GM23338 (cell line): Measurements from ENCODE around the gene GATAD2A. TPM values are rescaled to one million over a fixed set of nuclear protein-coding genes. Genes with fewer than 3 reads are reported as not detected.

ENCODE experiments used
- ATAC-seq: fragments of 200-7000 bp; cut with Tn5 transposase; 3 replicates; pipeline ENCODE4 v1.9.1; 2020
- DNase-seq: peaks from one replicate; pipeline ENCODE4 v3.0.0-alpha.2; 2015; ENCODE audit warnings: low spot score
- H2AFZ ChIP-seq: fragments of 200-600 bp; sonication (generic); 2 replicates; pipeline ENCODE4 v1.8.0; 2016; ENCODE audit warnings: antibody characterized with exemption, mild to moderate bottlenecking, moderate library complexity
- H3F3A ChIP-seq: fragments of 200-600 bp; sonication (generic); replicated peaks from 2 replicates; pipeline ENCODE4 v1.8.0; 2017; ENCODE audit warnings: antibody characterized with exemption, mixed run types, low read depth
- H3K27ac ChIP-seq: fragments of 200-600 bp; sonication (generic); 2 replicates; pipeline ENCODE4 v1.6.1; 2016; ENCODE audit warnings: low read depth
- H3K27me3 ChIP-seq: fragments of 200-600 bp; sonication (generic); 2 replicates; pipeline ENCODE4 v1.8.0; 2016; ENCODE audit warnings: mild to moderate bottlenecking, mixed run types, moderate library complexity; ENCODE audit not compliant: insufficient read depth
- H3K36me3 ChIP-seq: fragments of 200-600 bp; sonication (generic); 2 replicates; pipeline ENCODE4 v1.8.0; 2016; ENCODE audit warnings: mild to moderate bottlenecking; ENCODE audit not compliant: insufficient read depth
- H3K4me1 ChIP-seq: fragments of 200-600 bp; sonication (generic); 2 replicates; pipeline ENCODE4 v1.8.0; 2016; ENCODE audit warnings: mild to moderate bottlenecking, moderate library complexity; ENCODE audit not compliant: insufficient read depth
- H3K4me2 ChIP-seq: fragments of 200-600 bp; sonication (generic); 2 replicates; pipeline ENCODE4 v1.7.1; 2017; ENCODE audit warnings: mixed run types
- H3K4me3 ChIP-seq: fragments of 200-600 bp; sonication (generic); 2 replicates; pipeline ENCODE4 v1.6.1; 2016; ENCODE audit warnings: mixed run types
- H3K79me2 ChIP-seq: fragments of 200-600 bp; sonication (generic); replicated peaks from 2 replicates; pipeline ENCODE4 v1.8.0; 2017; ENCODE audit warnings: mild to moderate bottlenecking; ENCODE audit not compliant: insufficient read depth
- H3K9me2 ChIP-seq: fragments of 200-600 bp; sonication (generic); 2 replicates; pipeline ENCODE4 v1.8.0; 2017; ENCODE audit not compliant: insufficient read depth
- H4K20me1 ChIP-seq: fragments of 200-600 bp; sonication (generic); replicated peaks from 2 replicates; pipeline ENCODE4 v1.8.0; 2017; ENCODE audit warnings: mild to moderate bottlenecking; ENCODE audit not compliant: insufficient read depth
- H3K27ac Mint-ChIP-seq: 2 replicates; pipeline ENCODE4 v1.8.0; 2020; ENCODE audit warnings: inconsistent platforms, mild to moderate bottlenecking, moderate library complexity, mixed read lengths
- H3K27me3 Mint-ChIP-seq: 3 replicates; pipeline ENCODE4 v1.8.0; 2022; ENCODE audit warnings: low read depth, mild to moderate bottlenecking, moderate library complexity, mixed read lengths, inconsistent platforms; ENCODE audit not compliant: insufficient read depth, poor library complexity
- H3K36me3 Mint-ChIP-seq: 3 replicates; pipeline ENCODE4 v1.8.0; 2021; ENCODE audit warnings: low read depth, mild to moderate bottlenecking, inconsistent platforms, moderate library complexity, mixed read lengths
- H3K4me1 Mint-ChIP-seq: 3 replicates; pipeline ENCODE4 v1.8.0; 2020; ENCODE audit warnings: mild to moderate bottlenecking, inconsistent platforms, mixed read lengths
- H3K4me3 Mint-ChIP-seq: 3 replicates; pipeline ENCODE4 v1.8.0; 2021; ENCODE audit warnings: moderate library complexity, mild to moderate bottlenecking, inconsistent platforms, mixed read lengths
- H3K9me3 Mint-ChIP-seq: 3 replicates; pipeline ENCODE4 v1.8.0; 2020; ENCODE audit warnings: moderate library complexity, mild to moderate bottlenecking, inconsistent platforms, mixed read lengths
- CTCF ChIP-seq, 2 experiments: fragments of 200-600 bp in 1 of 2; sonication (generic) in 1 of 2; conservative IDR thresholded peaks; 2 replicates each; pipeline versions ENCODE4 v1.5.1 to v1.6.1; 2016 to 2017; ENCODE audit warnings: antibody characterized with exemption in 2 of 2, low read depth in 2 of 2, mild to moderate bottlenecking in 2 of 2, moderate library complexity in 1 of 2
- EZH2 ChIP-seq: fragments of 200-600 bp; sonication (generic); IDR thresholded peaks from one replicate; pipeline ENCODE4 v1.8.0; 2017; ENCODE audit warnings: antibody characterized with exemption, mild to moderate bottlenecking, low read depth; ENCODE audit not compliant: unreplicated experiment
- NANOG ChIP-seq: IDR thresholded peaks from 2 replicates; pipeline ENCODE4 v1.6.1; 2016; ENCODE audit warnings: antibody characterized with exemption, borderline replicate concordance
- POLR2AphosphoS5 ChIP-seq: IDR thresholded peaks from 2 replicates; pipeline ENCODE4 v1.6.1; 2016; ENCODE audit warnings: antibody characterized with exemption, low read depth
- REST ChIP-seq: IDR thresholded peaks from one replicate; pipeline ENCODE4 v1.6.1; 2018; ENCODE audit warnings: antibody characterized with exemption; ENCODE audit not compliant: unreplicated experiment
- ZNF331 ChIP-seq: fragments of 250-450 bp; sonication (Bioruptor Pico); IDR thresholded peaks from 2 replicates; pipeline ENCODE4 v1.5.0; 2020; ENCODE audit warnings: low read depth, mild to moderate bottlenecking, moderate library complexity
- ZNF462 ChIP-seq: fragments of 250-450 bp; sonication (Bioruptor Pico); IDR thresholded peaks from 2 replicates; pipeline ENCODE4 v1.5.0; 2020; ENCODE audit warnings: mild to moderate bottlenecking, moderate library complexity
- polyA plus RNA-seq: library from polyadenylated mRNA; unstranded; fragments of >200 nt; fragmentation: Nextera tagmentation; extraction: Ambion mirVana; gene quantifications from 2 replicates; pipeline ENCODE4 v1.2.1, GENCODE V29; 2016
- total RNA-seq: library from RNA; depleted of rRNA; stranded (reverse); fragments of >200 nt; shearing (Covaris generic); gene quantifications from 2 replicates; pipeline ENCODE4 v1.2.3, GENCODE V29; 2014

Gene GATAD2A
- total and polyA plus RNA-seq, 2 experiments from 2014 or later = 40.0 to 151 TPM

GRCh38 chr19:19485161-19485997 is 79.9 kb downstream of the GATAD2A start (continued):
- TF ChIP-seq CTCF (conservative IDR thresholded peaks at IDR 0.05; ENCODE audit: low read depth in 2 of 2) (no peak), EZH2 (no peak), ZNF462 (CRISPR knock-in tag) (no peak), NANOG (no peak), ZNF331 (CRISPR knock-in tag) (no peak)

- Histone ChIP-seq H3K27ac (peak overlapping the region; percentile 66; the same call in 1 of the 2 replicates), H3K4me3 (no peak overlapping the region), H3K4me1 (peaks cover 32% of the 10 kb centered on the region), H3K4me2 (no peak overlapping the region), H2AFZ (no peak overlapping the region), H3K79me2 (peaks cover 65% of the 10 kb centered on the region), H3K27me3 (no peaks in the 10 kb centered on the region), H4K20me1 (peaks cover 21% of the 10 kb centered on the region), H3K9me2 (no peaks in the 10 kb centered on the region), H3K36me3 (no peaks in the 10 kb centered on the region), H3F3A (peaks cover 24% of the 10 kb centered on the region)
- ATAC-seq = no peak
- no peaks in the 10 kb centered on the region for H3K9me3 Mint-ChIP-seq
- peaks cover 67% of the 10 kb centered on the region for H3K4me1 Mint-ChIP-seq
- DNase-seq = no peak
- no peak overlapping the region for H3K4me3 Mint-ChIP-seq
- H3K36me3 Mint-ChIP-seq = peaks cover 17% of the 10 kb centered on the region
- peak overlapping the region; percentile 73 for H3K27ac Mint-ChIP-seq
- H3K27me3 Mint-ChIP-seq = peaks cover 17% of the 10 kb centered on the region
- TF ChIP-seq CTCF (conservative IDR thresholded peaks at IDR 0.05; ENCODE audit: low read depth in 2 of 2) = no peak
- no peak for TF ChIP-seq POLR2AphosphoS5
- TF ChIP-seq REST = no peak
Observed at GRCh38 chr19:19485998-19486290, 80.5 kb downstream of the GATAD2A start.
